ENCODE data around the gene KCNJ11. TPM values are rescaled to one million over a fixed set of nuclear protein-coding genes. Genes with fewer than 3 reads are reported as not detected.

The KCNJ11 gene
- total and polyA plus RNA-seq, 10 donors: 0.13 to 3.8 (median 1.5) TPM; not detected in 1

DNA sequence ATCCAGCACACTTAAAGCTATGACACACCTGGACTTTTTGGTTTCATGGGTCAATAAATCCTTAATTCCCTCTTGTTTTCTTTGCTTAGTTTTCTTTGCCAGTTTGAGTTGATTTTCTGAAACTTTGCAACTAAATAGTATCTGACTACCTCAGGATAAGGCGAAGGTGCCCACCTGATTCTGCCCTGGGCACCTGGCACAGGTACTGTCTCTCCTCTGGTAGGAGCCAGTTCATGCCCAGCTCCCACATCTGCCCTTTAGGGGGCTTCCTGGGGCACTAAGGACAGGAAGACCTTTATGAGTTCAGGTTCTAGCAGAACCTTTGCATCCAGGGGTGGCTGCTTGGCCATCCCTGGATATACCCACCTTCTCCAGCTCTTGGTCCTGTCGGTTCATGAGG lies 19.6 kb upstream of the KCNJ11 start:
- TF ChIP-seq, protein P1, sequence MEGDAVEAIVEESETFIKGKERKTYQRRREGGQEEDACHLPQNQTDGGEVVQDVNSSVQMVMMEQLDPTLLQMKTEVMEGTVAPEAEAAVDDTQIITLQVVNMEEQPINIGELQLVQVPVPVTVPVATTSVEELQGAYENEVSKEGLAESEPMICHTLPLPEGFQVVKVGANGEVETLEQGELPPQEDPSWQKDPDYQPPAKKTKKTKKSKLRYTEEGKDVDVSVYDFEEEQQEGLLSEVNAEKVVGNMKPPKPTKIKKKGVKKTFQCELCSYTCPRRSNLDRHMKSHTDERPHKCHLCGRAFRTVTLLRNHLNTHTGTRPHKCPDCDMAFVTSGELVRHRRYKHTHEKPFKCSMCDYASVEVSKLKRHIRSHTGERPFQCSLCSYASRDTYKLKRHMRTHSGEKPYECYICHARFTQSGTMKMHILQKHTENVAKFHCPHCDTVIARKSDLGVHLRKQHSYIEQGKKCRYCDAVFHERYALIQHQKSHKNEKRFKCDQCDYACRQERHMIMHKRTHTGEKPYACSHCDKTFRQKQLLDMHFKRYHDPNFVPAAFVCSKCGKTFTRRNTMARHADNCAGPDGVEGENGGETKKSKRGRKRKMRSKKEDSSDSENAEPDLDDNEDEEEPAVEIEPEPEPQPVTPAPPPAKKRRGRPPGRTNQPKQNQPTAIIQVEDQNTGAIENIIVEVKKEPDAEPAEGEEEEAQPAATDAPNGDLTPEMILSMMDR (IDR thresholded peaks at IDR 0.05 in 8 of 11, conservative IDR thresholded peaks at IDR 0.05 in 3 of 11): no peak
- TF ChIP-seq POLR2AphosphoS5 (IDR thresholded peaks at IDR 0.05) (no peak), POLR2A (IDR thresholded peaks at IDR 0.05) (no peak)
- WGBS, 5 donors: 81 to 94% (median 89%) methylated on average over 1 to 2 of the region's 2 CpGs
- H3K4me1 ChIP-seq: peaks cover 0 to 23% (median 6%) of the 10 kb centered on the region in 6 donors
- no peak overlapping the region for H3K4me3 ChIP-seq
- peaks cover 0 to 2% (median 0%) of the 10 kb centered on the region in 7 donors for H3K27me3 ChIP-seq (replicated peaks in 1 of 7)
- intact Hi-C loops (cut with DNase I; ENCODE audit: low total_unique reads): no loop called here
- no peaks in the 10 kb centered on the region for H3K9me3 ChIP-seq
- peak; percentile 41 for DNase-seq
- H3K36me3 ChIP-seq: no peaks in the 10 kb centered on the region
- H3K27ac ChIP-seq: no peak overlapping the region

DNA sequence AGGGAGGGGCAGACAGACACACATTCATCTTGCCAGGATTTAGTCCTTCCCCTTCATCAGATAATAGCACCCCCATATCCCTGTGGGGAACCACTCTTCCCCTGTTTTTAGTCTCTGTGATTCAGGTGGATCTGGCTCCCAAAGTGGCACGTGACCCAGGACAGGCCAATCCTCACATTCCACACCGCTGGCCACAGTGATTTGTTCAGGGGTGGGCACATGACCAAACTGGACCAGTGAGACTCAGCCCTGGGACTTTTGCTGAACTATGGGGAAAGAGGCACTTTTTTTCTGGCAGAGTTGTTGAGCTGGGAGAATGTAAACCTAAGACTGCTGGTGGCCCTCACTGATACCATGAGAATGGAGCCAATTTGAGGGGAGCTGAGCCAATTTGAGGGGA lies 19.1 kb upstream of the KCNJ11 start:
- no peaks in the 10 kb centered on the region for H3K36me3 ChIP-seq
- no peaks in the 10 kb centered on the region for H3K9me3 ChIP-seq
- peak; percentile 20 for DNase-seq
- TF ChIP-seq POLR2A (IDR thresholded peaks at IDR 0.05): no peak
- TF ChIP-seq, protein P1 (IDR thresholded peaks at IDR 0.05 in 8 of 11, conservative IDR thresholded peaks at IDR 0.05 in 3 of 11): no peak
- no peak for TF ChIP-seq POLR2AphosphoS5 (IDR thresholded peaks at IDR 0.05)
- no peak overlapping the region for H3K27ac ChIP-seq
- H3K27me3 ChIP-seq (replicated peaks in 1 of 7): no peaks in the 10 kb centered on the region
- intact Hi-C loops (cut with DNase I; ENCODE audit: low total_unique reads): no loop called here
- peaks cover 0 to 23% (median 6%) of the 10 kb centered on the region in 6 donors for H3K4me1 ChIP-seq
- WGBS, 5 donors: 85 to 92% (median 87%) methylated on average over 2 of the region's 2 CpGs
- no peak overlapping the region for H3K4me3 ChIP-seq

DNA sequence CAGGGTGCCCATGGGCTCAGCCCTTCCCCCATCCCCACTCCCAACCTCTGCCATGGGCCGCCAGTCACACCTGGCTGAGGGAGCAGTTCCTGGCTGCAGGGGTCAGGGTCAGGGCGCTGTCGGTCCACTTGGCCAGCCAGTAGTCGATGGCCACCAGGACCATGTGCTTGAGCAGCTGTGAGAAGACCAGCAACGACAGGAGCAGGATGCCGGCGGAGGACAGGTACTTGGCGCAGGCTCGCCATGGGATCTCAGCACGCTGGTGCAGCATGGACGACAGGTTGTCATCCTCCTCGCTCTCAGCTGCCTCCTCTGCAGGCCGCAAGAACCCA lies 18.3 kb upstream of the KCNJ11 start:
- Histone ChIP-seq H3K36me3 (no peaks in the 10 kb centered on the region), H3K27ac (peak overlapping the region in 2 of 8 donors; percentile 72 to 74), H3K4me3 (no peak overlapping the region), H3K27me3 (replicated peaks in 1 of 7) (no peaks in the 10 kb centered on the region), H3K9me3 (no peaks in the 10 kb centered on the region), H3K4me1 (peaks cover 0 to 23% (median 6%) of the 10 kb centered on the region in 6 donors)
- peak; percentile 73 for DNase-seq
- intact Hi-C loops (cut with DNase I; ENCODE audit: low total_unique reads): no loop called here
- TF ChIP-seq POLR2AphosphoS5 (IDR thresholded peaks at IDR 0.05): no peak
- WGBS, 5 donors: 91 to 94% (median 92%) methylated on average over 13 of the region's 13 CpGs

DNA sequence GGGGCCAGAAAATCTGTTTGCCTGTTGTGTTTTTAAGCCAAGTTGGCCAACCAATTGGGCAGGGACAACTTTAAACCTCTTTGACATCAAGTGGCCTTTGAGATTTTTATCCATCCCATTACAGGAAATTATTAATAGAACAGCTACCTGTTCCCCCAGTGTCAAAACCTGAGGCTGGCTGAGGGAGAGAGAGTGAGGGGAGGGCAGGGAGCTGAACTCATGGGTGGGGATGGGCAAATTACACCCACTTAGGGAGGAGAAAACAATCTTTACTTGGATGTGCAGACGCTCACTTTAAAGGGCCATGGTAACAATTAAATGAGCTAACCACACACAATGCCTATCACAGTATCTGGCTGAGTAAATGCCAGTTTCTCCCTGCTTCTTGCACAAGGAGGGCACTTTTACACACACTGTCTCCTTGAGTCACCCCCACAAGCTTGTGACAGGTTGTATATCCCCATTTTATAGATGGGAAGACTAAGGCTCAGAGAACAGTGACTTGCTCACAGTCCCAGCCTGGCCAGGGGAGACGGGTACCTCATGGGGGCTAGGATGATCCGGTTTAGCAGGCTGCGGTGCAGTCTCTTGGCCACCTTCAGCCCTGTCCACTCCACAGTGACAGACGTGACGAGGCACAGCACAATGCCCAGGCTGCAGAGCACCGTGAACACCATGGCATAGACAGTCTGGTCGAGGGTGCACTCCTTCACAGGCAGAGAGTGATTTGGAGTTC lies 17.8 kb upstream of the KCNJ11 start:
- peak; percentile 10 for DNase-seq
- 72 to 100% (median 94%) methylated on average over 3 to 8 of the region's 8 CpGs for WGBS, 5 donors
- Histone ChIP-seq H3K27me3 (replicated peaks in 1 of 7) (no peaks in the 10 kb centered on the region), H3K9me3 (no peaks in the 10 kb centered on the region), H3K27ac (peak overlapping the region in 6 of 8 donors; percentile 20 to 74 (median 62)), H3K4me1 (peaks cover 0 to 20% (median 6%) of the 10 kb centered on the region in 6 donors), H3K36me3 (no peaks in the 10 kb centered on the region), H3K4me3 (no peak overlapping the region)
- TF ChIP-seq POLR2A (IDR thresholded peaks at IDR 0.05) (no peak), POLR2AphosphoS5 (IDR thresholded peaks at IDR 0.05) (no peak)
- TF ChIP-seq, protein P1 (IDR thresholded peaks at IDR 0.05 in 8 of 11, conservative IDR thresholded peaks at IDR 0.05 in 3 of 11): no peak
- intact Hi-C loops (cut with DNase I; ENCODE audit: low total_unique reads): no loop called here
